ENCODE measurements around the gene OPN4.

Gene OPN4

DNA sequence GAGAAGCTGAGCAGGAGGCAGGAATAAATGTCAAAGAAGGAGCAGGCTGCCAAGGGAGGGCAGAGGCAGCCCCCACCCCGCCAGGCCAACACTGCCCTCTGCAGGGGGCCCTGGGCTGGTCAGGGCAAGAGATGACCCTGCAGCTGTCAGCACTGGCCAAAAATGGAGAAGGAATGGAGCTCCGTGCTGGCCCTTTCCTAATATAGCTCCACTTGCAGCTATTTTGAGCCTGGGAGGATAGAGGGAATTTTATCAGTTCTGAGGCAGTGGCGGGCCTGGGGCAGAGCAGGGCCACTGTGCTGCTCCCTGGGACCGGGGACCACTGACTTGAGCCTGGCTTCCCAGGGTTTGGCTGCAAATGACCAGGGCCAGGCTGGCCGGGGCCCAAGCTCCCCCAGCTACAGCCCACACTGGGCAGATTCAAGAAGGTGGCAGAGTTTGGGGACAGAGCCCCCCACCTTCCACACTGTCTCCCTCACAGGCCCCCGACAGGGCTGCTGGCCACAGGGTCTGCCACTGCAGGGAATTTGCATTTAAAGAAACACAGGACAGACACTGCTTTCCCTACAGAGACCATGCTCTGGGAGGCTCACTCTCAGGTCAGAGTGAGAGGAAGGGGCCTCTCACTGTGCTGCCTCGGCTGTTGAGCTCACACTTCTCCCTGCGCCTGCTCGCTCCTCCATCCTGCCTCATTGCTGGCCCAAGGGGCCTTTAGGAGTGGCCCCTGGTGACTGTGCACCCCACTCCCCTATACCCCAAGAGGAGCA, 30.2 kb downstream of the OPN4 start:
- no peak for DNase-seq

GRCh38 chr10:86685416-86685815, 31.1 kb downstream of the OPN4 start:
- DNase-seq = no peak

DNA sequence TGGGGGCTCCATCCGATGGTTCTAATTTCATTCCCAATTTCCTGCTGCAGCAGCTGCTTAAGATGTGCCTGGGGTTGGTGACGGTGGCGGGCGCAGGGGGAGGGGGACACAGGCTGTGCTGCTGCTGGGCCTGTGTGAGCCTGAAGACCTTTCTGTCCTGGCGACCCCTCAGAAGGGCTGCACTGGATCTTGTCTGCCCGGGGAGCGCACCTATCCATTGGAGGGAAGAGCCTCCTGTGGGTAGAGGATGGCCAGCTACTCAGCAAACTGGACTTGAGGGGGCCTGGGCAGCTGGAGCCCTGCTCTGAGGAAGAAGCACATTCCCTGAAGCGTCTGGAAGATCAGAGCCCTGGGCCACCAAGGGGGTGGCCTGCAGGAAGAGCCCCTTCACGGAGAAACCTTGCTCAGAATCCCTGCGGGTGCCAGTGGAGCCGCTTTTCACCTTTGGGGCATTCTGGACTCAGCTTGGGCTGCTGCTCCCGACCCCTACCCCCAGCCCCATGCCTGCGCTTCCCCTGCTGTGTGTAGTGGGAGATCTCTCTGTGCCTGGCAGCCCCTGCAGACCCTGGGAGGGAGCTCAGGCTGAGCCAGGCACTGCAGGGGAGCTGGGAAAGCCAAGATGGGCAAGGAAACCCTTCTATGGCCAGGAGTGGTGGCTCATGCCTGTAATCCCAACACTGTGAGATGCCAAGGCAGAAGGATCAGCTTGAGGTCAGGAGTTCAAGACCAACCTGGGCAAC, 31.7 kb downstream of the OPN4 start:
- DNase-seq = no peak

DNA sequence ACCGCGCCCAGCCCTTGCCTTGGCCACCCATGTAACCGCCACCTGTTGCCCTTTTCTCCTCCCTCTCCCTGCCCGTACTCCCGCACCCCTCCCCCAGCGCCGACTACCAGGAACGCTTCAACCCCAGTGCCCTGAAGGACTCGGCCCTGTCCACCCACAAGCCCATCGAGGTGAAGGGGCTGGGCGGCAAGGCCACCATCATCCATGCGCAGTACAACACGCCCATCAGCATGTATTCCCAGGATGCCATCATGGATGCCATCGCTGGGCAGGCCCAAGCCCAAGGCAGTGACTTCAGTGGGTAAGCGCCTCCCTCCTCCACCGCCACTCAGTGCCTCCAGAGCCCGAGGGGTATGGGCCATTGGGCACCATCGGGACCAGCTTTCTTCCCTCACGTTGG, 32.6 kb downstream of the OPN4 start:
- no peak for DNase-seq

- DNase-seq = no peak
Measured at GRCh38 chr10:86687750-86688149, 33.4 kb downstream of the OPN4 start.

- peak; percentile 10 for DNase-seq
Measured at GRCh38 chr10:86688398-86688921, 34.1 kb downstream of the OPN4 start.

DNA sequence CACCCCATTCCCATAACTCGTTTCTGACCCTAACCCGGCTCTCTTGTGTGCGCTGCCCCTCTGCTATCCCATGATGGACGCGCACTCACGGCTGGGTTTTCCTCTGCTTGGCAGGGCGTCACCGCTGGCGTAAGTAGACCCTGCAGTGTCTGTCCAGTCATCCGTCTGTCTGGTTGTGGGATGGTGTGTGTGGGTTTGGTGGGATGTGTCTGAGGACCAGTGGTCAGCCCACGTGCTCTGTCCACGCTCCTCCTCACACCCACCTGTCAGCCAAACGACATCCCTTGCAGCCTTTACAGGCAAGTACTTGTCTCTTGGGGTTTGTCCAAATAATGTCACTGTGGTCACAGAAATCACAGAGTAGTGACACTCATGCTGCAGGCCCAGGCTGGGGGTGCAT, 34.8 kb downstream of the OPN4 start:
- no peak for DNase-seq

- DNase-seq = no peak
Measured at GRCh38 chr10:86690231-86690630, 35.9 kb downstream of the OPN4 start.

DNA sequence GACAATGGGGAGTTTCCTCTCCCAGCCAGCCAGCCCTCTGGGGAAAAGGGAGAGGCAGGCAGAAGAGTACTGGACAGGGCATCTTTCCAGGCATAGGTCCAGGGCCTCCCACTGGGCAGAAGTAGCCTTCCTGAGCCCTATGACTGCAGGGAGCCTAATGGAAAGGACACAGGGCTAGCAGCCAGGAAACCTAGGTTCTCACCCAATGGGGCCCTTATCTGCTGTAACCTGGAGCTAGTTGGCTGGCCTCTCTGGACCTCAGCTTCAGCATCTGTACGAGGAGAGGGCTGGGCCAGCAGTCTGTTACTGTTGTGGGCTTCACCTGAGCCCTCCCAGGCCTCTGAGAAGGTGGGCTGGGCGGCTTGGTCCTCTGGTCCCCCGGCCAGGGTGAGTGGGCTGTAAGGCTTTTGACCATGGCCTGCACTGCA, 36.3 kb downstream of the OPN4 start:
- DNase-seq = no peak

GRCh38 chr10:86691333-86692022, 37.1 kb downstream of the OPN4 start:
- DNase-seq = no peak

- no peak for DNase-seq
Measured at GRCh38 chr10:86692023-86692514, 37.7 kb downstream of the OPN4 start.

GRCh38 chr10:86692664-86693063, 38.3 kb downstream of the OPN4 start:
- DNase-seq = no peak

GRCh38 chr10:86693275-86693674, 38.9 kb downstream of the OPN4 start:
- no peak for DNase-seq

GRCh38 chr10:86693721-86694369, 39.5 kb downstream of the OPN4 start:
- DNase-seq = no peak

GRCh38 chr10:86698207-86698940, 44.0 kb downstream of the OPN4 start:
- no peak for DNase-seq

GRCh38 chr10:86699125-86699524, 44.8 kb downstream of the OPN4 start:
- no peak for DNase-seq

GRCh38 chr10:86699541-86699940, 45.2 kb downstream of the OPN4 start:
- no peak for DNase-seq

GRCh38 chr10:86699991-86700840, 45.9 kb downstream of the OPN4 start:
- no peak for DNase-seq

- no peak for DNase-seq
Measured at GRCh38 chr10:86700851-86701617, 46.7 kb downstream of the OPN4 start.

DNA sequence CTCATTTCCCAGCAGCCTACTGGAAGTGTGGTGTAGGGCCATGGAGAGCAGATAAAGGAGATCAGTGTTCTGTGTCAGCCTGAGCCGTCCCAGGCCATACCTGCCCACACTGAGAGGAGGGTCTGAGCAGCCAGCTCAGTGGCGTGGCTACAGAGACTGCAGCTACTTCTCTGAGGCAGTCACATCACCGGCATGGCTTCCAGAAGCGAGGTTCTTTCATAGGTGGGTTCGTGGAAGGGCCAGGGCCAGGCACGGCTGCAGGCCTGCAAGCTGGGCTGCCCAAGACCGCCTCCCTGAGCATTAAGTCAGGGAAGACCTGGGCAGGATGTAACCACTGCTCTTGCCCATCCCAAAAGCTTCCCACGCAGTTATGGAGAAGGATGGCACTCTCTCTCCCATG, 48.8 kb downstream of the OPN4 start:
- no peak for DNase-seq
